ENCODE measurements around the gene ASPHD1. TPM values are rescaled to one million over a fixed set of nuclear protein-coding genes. Genes with fewer than 3 reads are reported as not detected.
A peak's percentile ranks its signal among the peaks of the same experiment; 100 is the strongest.

The ASPHD1 gene, protein sequence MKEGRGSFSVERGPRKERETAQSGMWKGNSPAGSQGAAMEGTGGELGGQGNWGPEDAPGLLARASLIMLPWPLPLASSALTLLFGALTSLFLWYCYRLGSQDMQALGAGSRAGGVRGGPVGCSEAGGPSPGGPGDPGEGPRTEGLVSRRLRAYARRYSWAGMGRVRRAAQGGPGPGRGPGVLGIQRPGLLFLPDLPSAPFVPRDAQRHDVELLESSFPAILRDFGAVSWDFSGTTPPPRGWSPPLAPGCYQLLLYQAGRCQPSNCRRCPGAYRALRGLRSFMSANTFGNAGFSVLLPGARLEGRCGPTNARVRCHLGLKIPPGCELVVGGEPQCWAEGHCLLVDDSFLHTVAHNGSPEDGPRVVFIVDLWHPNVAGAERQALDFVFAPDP
- total RNA-seq (2021) (2.0 and 2.5 TPM in 2 replicates), Bru-seq, nascent RNA (percentile 23 among the genes with signal in this experiment), BruChase-seq, experiment 1, labeled RNA remaining after a 2-hour chase (percentile 33 among the genes with signal in this experiment), BruChase-seq, experiment 2, labeled RNA remaining after a 6-hour chase (percentile 40 among the genes with signal in this experiment)
- long read RNA-seq, partial matches to known transcripts, result 0 of 9 reads
- long read RNA-seq, other reads (novel, unspliced or antisense), result 7 of 9 reads

DNA sequence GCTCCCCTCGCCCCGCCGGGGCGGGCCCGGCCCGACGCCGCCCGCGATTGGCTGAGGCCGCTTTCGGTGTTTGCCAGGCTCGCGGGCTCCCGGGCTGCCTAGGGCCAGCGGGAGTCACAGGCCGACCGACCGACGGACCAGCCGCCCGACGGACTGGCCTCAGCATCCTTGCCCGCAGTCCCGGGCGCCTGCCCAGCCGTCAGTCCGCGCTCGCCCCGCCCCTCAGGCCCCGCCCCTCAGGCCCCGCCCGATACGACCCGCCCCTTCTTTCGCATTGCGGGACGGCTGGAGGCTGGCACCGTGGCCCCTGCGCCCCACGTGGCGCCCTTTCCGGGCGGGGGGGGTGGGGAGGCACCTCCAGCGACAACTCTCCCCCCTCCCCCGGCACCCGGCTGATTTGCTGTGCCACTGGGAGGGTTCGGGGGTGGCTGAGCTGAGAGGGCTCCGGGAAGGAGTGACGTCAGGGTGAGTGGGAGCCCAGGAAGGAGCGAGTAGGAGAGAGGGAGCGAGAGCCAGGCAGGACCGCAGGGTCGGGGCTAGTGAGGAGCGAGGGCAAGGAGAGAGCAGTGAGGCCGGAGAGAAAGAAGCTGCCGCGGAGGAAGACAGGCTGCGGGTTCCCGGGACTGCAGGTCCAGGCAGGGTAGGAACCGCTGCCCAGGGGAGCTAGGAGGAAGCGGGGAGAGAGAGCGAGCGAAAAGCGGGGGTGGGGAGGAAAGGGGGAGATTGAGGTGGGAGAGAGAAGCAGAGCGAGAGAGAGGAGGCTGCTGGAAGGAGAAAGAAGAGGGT is at the start of gene ASPHD1:
Gene ASPHD1 (plus strand): TSS at position 387 of the 786 bp plus-strand sequence. CDS start 484 bp downstream, outside the sequence.
- no TSS peak for BruUV-seq (replicated peaks)
- peak within 1 kb of the TSS; percentile 68 for H3K27ac ChIP-seq (ENCODE audit: low read depth, low read length, poor library complexity, severe bottlenecking)

DNA sequence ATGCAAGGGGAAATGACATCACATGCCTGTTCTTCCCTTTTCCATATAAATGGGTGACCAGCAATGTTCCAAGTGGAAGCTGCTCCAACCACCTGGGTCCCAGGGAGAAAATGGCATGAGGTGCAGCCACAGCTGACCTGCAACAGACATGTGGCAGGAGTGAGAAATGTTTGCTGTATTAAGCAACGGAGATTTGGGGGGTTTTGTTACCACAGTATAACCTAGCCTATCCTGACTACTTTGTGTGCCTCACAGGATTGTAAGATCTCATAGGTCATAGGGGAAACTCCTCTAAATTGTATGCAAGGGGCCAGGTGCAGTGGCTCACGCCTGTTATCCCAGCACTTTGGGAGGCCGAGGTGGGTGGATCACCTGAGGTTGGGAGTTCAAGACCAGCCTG is 49.3 kb upstream of the ASPHD1 start:
- peaks cover 4% of the 10 kb centered on the region for H3K4me1 ChIP-seq (ENCODE audit: insufficient read depth, low read length, poor library complexity, severe bottlenecking)
- no peak overlapping the region for H3K27ac ChIP-seq (ENCODE audit: low read depth, low read length, poor library complexity, severe bottlenecking)
- no peaks in the 10 kb centered on the region for H3K9me3 ChIP-seq (ENCODE audit: low read depth, low read length, poor library complexity, severe bottlenecking)
- no peak for DNase-seq (ENCODE audit: low spot score)
- no peaks in the 10 kb centered on the region for H3K36me3 ChIP-seq (ENCODE audit: insufficient read depth, low read length, poor library complexity, severe bottlenecking)
- no peak for TF ChIP-seq CTCF (conservative IDR thresholded peaks at IDR 0.05; ENCODE audit: low read depth, low read length)
- TF ChIP-seq EZH2 (IDR thresholded peaks at IDR 0.05; ENCODE audit: borderline replicate concordance, low read depth, low read length, poor library complexity, severe bottlenecking), result no peak
- intact Hi-C loops (cut with micrococcal nuclease; ENCODE audit: unreplicated experiment), result no loop called here
- ChIA-PET CTCF (interaction anchor here (0.7 kb wide), 1 partner anchor 15 kb away, joined by 5 read pairs; no protein-coding TSS in a partner anchor), POLR2A (ENCODE audit: low non-redundant PET) (no interaction called here)
- BruUV-seq (replicated peaks), result no TSS peak
- H3K27me3 ChIP-seq (replicated peaks; ENCODE audit: insufficient read depth, low read depth, low read length, poor library complexity), result no peaks in the 10 kb centered on the region
- no peak overlapping the region for H3K4me3 ChIP-seq (ENCODE audit: low read depth, low read length, poor library complexity, severe bottlenecking)

More for the DNA sequence above, at the start of gene ASPHD1:
- intact Hi-C loops (cut with micrococcal nuclease; ENCODE audit: unreplicated experiment), result no loop called here
- Histone ChIP-seq H3K9me3 (ENCODE audit: low read depth, low read length, poor library complexity, severe bottlenecking) (no peaks in the 10 kb centered on the region), H3K4me3 (ENCODE audit: low read depth, low read length, poor library complexity, severe bottlenecking) (peak within 1 kb of the TSS; percentile 60), H3K27me3 (replicated peaks; ENCODE audit: insufficient read depth, low read depth, low read length, poor library complexity) (no peaks in the 10 kb centered on the region), H3K36me3 (ENCODE audit: insufficient read depth, low read length, poor library complexity, severe bottlenecking) (no peaks in the 10 kb centered on the region), H3K4me1 (ENCODE audit: insufficient read depth, low read length, poor library complexity, severe bottlenecking) (peaks cover 6% of the 10 kb centered on the region)
- ChIA-PET POLR2A (ENCODE audit: low non-redundant PET) (interaction anchor here (0.6 to 0.7 kb wide), 4 partner anchors 26 to 102 kb away, joined by 3 to 9 read pairs (median 6); partner anchors contain the start of gene KCTD13), CTCF (interaction anchor here (0.6 to 0.8 kb wide), 2 partner anchors 52 to 57 kb away, joined by 3 to 5 read pairs; no protein-coding TSS in a partner anchor)
- peak; percentile 76 for DNase-seq (ENCODE audit: low spot score)
- no peak for TF ChIP-seq EZH2 (IDR thresholded peaks at IDR 0.05; ENCODE audit: borderline replicate concordance, low read depth, low read length, poor library complexity, severe bottlenecking)
- TF ChIP-seq CTCF (conservative IDR thresholded peaks at IDR 0.05; ENCODE audit: low read depth, low read length), result no peak

DNA sequence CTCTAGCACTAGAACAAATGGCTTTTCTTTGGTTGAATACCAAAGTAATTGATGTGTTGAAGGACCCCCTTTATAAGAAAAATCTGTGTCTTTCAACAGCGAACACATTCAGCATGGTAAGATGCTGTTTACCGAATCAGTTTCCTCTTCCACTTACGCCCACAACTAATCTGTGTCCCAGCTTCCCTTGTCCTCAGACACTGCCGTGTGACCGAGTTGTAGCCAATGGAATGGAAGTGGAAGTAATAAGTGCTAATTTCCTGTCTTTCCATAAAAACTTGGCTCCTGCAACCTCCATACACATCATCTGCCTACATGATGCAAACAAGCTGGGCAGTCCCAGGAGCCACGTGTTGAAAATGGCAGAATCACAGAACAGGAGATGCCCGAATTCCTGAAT is 47.6 kb upstream of the ASPHD1 start:
- Histone ChIP-seq H3K4me1 (ENCODE audit: insufficient read depth, low read length, poor library complexity, severe bottlenecking) (peaks cover 4% of the 10 kb centered on the region), H3K4me3 (ENCODE audit: low read depth, low read length, poor library complexity, severe bottlenecking) (no peak overlapping the region), H3K36me3 (ENCODE audit: insufficient read depth, low read length, poor library complexity, severe bottlenecking) (no peaks in the 10 kb centered on the region), H3K9me3 (ENCODE audit: low read depth, low read length, poor library complexity, severe bottlenecking) (no peaks in the 10 kb centered on the region), H3K27ac (ENCODE audit: low read depth, low read length, poor library complexity, severe bottlenecking) (peak overlapping the region; percentile 38), H3K27me3 (replicated peaks; ENCODE audit: insufficient read depth, low read depth, low read length, poor library complexity) (no peaks in the 10 kb centered on the region)
- TF ChIP-seq CTCF (conservative IDR thresholded peaks at IDR 0.05; ENCODE audit: low read depth, low read length) (no peak), EZH2 (IDR thresholded peaks at IDR 0.05; ENCODE audit: borderline replicate concordance, low read depth, low read length, poor library complexity, severe bottlenecking) (no peak)
- POLR2A ChIA-PET (ENCODE audit: low non-redundant PET), result interaction anchor here (0.5 to 0.6 kb wide), 2 partner anchors 9 to 677 kb away, joined by 3 to 4 read pairs; no protein-coding TSS in a partner anchor
- no TSS peak for BruUV-seq (replicated peaks)
- CTCF ChIA-PET, result interaction anchor here (0.6 to 0.7 kb wide), 3 partner anchors 76 to 1320 kb away, joined by 4 to 9 read pairs (median 6); no protein-coding TSS in a partner anchor
- intact Hi-C loops (cut with micrococcal nuclease; ENCODE audit: unreplicated experiment), result no loop called here
- DNase-seq (ENCODE audit: low spot score), result peak; percentile 92

Measured in A673 (cell line).